LNCAP (cell line): ENCODE data around the gene PRPF39.

Experiments
- CTCF ChIP-seq: fragments of 450-650 bp; IDR thresholded peaks from 2 replicates; pipeline ENCODE4 v1.5.1; 2017; ENCODE audit warnings: mild to moderate bottlenecking

PRPF39 gene

GRCh38 chr14:45051180-45051579 is 32.7 kb upstream of the PRPF39 start:
- TF ChIP-seq CTCF = no peak

- TF ChIP-seq CTCF = no peak
These were observed 32.0 kb upstream of the PRPF39 start for GRCh38 chr14:45051896-45052295.

GRCh38 chr14:45057349-45057748 is 26.6 kb upstream of the PRPF39 start:
- no peak for TF ChIP-seq CTCF

- TF ChIP-seq CTCF = no peak
These were observed 26.0 kb upstream of the PRPF39 start for GRCh38 chr14:45057881-45058364.

GRCh38 chr14:45060551-45060950 is 23.4 kb upstream of the PRPF39 start:
- no peak for TF ChIP-seq CTCF

GRCh38 chr14:45065540-45065939 is 18.4 kb upstream of the PRPF39 start:
- TF ChIP-seq CTCF = no peak

GRCh38 chr14:45065956-45066355 is 18.0 kb upstream of the PRPF39 start:
- no peak for TF ChIP-seq CTCF

- no peak for TF ChIP-seq CTCF
These were observed 17.2 kb upstream of the PRPF39 start for GRCh38 chr14:45066667-45067066.
